ENCODE data around the gene SPDYE6.

DNA sequence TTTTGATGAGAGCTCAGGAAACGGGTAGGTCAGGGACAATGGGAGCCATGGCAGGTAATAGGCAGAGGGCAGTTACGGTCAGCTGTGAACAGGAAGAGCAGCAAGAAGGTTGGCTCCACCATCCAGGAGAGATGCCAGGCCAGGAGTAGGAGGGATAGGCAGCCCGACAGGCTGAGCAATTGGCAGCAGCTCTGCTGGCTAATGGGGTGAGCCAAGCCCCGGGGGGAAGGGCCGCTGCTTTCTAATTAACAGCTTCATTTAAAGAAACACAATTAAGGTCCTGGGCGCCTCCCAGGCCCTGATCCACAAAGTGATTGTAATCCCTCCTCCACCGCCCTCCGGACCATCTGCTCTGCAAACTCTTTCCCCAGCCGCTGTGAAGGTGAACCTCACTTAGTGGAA is 45.8 kb downstream of the SPDYE6 start:
- TF ChIP-seq POLR2A (IDR thresholded peaks at IDR 0.05; ENCODE audit: low read depth, low read length) (0 out of 2 replicates have a peak, but pooled peaks have one; percentile 26), CEBPB (IDR thresholded peaks at IDR 0.05; ENCODE audit: borderline replicate concordance in 1 of 2, low read depth in 2 of 2, low read length in 2 of 2) (no peak), BACH1 (IDR thresholded peaks at IDR 0.05; ENCODE audit: borderline replicate concordance) (no peak), RAD21 (IDR thresholded peaks at IDR 0.05; ENCODE audit: insufficient read depth, low read depth, low read length) (no peak), SRF (IDR thresholded peaks at IDR 0.05; ENCODE audit: low read depth in 2 of 2, low read length in 2 of 2) (no peak), GABPA (IDR thresholded peaks at IDR 0.05; ENCODE audit: low read depth) (no peak), FOXK2 (IDR thresholded peaks at IDR 0.05) (no peak), JUND (IDR thresholded peaks at IDR 0.05; ENCODE audit: low read depth, low read length) (no peak), EP300 (IDR thresholded peaks at IDR 0.05; ENCODE audit: borderline replicate concordance in 1 of 2, control insufficient read depth in 1 of 2, low read depth in 2 of 2, low read length in 2 of 2) (no peak)
- TF ChIP-seq, protein P1, sequence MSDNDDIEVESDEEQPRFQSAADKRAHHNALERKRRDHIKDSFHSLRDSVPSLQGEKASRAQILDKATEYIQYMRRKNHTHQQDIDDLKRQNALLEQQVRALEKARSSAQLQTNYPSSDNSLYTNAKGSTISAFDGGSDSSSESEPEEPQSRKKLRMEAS (IDR thresholded peaks at IDR 0.05; ENCODE audit: low read depth, low read length) = no peak
- TF ChIP-seq, protein P2, sequence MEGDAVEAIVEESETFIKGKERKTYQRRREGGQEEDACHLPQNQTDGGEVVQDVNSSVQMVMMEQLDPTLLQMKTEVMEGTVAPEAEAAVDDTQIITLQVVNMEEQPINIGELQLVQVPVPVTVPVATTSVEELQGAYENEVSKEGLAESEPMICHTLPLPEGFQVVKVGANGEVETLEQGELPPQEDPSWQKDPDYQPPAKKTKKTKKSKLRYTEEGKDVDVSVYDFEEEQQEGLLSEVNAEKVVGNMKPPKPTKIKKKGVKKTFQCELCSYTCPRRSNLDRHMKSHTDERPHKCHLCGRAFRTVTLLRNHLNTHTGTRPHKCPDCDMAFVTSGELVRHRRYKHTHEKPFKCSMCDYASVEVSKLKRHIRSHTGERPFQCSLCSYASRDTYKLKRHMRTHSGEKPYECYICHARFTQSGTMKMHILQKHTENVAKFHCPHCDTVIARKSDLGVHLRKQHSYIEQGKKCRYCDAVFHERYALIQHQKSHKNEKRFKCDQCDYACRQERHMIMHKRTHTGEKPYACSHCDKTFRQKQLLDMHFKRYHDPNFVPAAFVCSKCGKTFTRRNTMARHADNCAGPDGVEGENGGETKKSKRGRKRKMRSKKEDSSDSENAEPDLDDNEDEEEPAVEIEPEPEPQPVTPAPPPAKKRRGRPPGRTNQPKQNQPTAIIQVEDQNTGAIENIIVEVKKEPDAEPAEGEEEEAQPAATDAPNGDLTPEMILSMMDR (IDR thresholded peaks at IDR 0.05 in 2 of 3, conservative IDR thresholded peaks at IDR 0.05 in 1 of 3; ENCODE audit: control insufficient read depth in 2 of 3, extremely low read depth in 1 of 3, insufficient read depth in 1 of 3, low read depth in 3 of 3, low read length in 3 of 3) = no peak

Data from GM12878 (cell line).